Memory B cell (primary cell): ENCODE data around the gene MON1A.
"Not testable (repeated sequence)": the region's sequence is repeated elsewhere in the genome, so short reads cannot be mapped to it uniquely, and the experiment has no call there.

Experiments
- ATAC-seq: fragments of 150-1000 bp; cut with Tn5 transposase; 2 replicates; pipeline ENCODE4 v1.10.0; 2021; ENCODE audit warnings: low read depth, mild to moderate bottlenecking, moderate library complexity
- DNase-seq, 2 donors: peaks; one replicate each; pipeline ENCODE4 v3.0.0; 2022; ENCODE audit warnings: low spot score in 2 of 2
- H3K27ac Mint-ChIP-seq: one replicate; pipeline ENCODE4 v1.8.0; 2022; ENCODE audit warnings: mild to moderate bottlenecking, moderate library complexity, mixed read lengths
- H3K27me3 Mint-ChIP-seq: one replicate; pipeline ENCODE4 v1.8.0; 2022; ENCODE audit warnings: mixed read lengths
- H3K36me3 Mint-ChIP-seq: one replicate; pipeline ENCODE4 v1.8.0; 2022; ENCODE audit warnings: mild to moderate bottlenecking, mixed read lengths
- H3K4me1 Mint-ChIP-seq: one replicate; pipeline ENCODE4 v1.8.0; 2022; ENCODE audit warnings: mixed read lengths
- H3K4me3 Mint-ChIP-seq: one replicate; pipeline ENCODE4 v1.8.0; 2022; ENCODE audit warnings: mild to moderate bottlenecking, moderate library complexity, mixed read lengths
- H3K9me3 Mint-ChIP-seq: one replicate; pipeline ENCODE4 v1.8.0; 2022; ENCODE audit warnings: mixed read lengths

Gene MON1A

GRCh38 chr3:49908373-49909199 lies 21.0 kb downstream of the MON1A start:
- Mint-ChIP-seq H3K4me1 (peaks cover 18% of the 10 kb centered on the region), H3K36me3 (peaks cover 14% of the 10 kb centered on the region), H3K9me3 (no peaks in the 10 kb centered on the region), H3K4me3 (no peak overlapping the region), H3K27me3 (no peaks in the 10 kb centered on the region), H3K27ac (no peak overlapping the region)
- DNase-seq: no peak
- no peak for ATAC-seq

GRCh38 chr3:49906073-49906743 lies 23.4 kb downstream of the MON1A start:
- Mint-ChIP-seq H3K27me3 (no peaks in the 10 kb centered on the region), H3K36me3 (peaks cover 7% of the 10 kb centered on the region), H3K4me3 (peak overlapping the region; percentile 63), H3K9me3 (no peaks in the 10 kb centered on the region), H3K27ac (peak overlapping the region; percentile 83), H3K4me1 (peaks cover 18% of the 10 kb centered on the region)
- DNase-seq (peak; percentile 27 to 41), ATAC-seq (peak; percentile 41)

GRCh38 chr3:49904448-49904847 lies 25.2 kb downstream of the MON1A start:
- H3K36me3 Mint-ChIP-seq, ATAC-seq, H3K9me3 Mint-ChIP-seq, H3K27me3 Mint-ChIP-seq, DNase-seq: not testable (repeated sequence)
- peaks cover 18% of the 10 kb centered on the region for H3K4me1 Mint-ChIP-seq
- peak overlapping the region; percentile 90 for H3K27ac Mint-ChIP-seq
- peak overlapping the region; percentile 8 for H3K4me3 Mint-ChIP-seq

- Mint-ChIP-seq H3K27ac (peak within 1 kb of the TSS; percentile 90), H3K4me1 (peaks cover 18% of the 10 kb centered on the region), H3K27me3 (no peaks in the 10 kb centered on the region), H3K36me3 (no peaks in the 10 kb centered on the region), H3K9me3 (no peaks in the 10 kb centered on the region), H3K4me3 (peak within 1 kb of the TSS; percentile 83)
- peak; percentile 93 for ATAC-seq
- peak; percentile 74 to 82 for DNase-seq
Measured at GRCh38 chr3:49903451-49904424, 25.9 kb downstream of the MON1A start, which contains the start of gene MST1R. TSS of gene MST1R (minus strand) at chr3:49903873. CDS start at chr3:49903609, 264 bp downstream.

DNA sequence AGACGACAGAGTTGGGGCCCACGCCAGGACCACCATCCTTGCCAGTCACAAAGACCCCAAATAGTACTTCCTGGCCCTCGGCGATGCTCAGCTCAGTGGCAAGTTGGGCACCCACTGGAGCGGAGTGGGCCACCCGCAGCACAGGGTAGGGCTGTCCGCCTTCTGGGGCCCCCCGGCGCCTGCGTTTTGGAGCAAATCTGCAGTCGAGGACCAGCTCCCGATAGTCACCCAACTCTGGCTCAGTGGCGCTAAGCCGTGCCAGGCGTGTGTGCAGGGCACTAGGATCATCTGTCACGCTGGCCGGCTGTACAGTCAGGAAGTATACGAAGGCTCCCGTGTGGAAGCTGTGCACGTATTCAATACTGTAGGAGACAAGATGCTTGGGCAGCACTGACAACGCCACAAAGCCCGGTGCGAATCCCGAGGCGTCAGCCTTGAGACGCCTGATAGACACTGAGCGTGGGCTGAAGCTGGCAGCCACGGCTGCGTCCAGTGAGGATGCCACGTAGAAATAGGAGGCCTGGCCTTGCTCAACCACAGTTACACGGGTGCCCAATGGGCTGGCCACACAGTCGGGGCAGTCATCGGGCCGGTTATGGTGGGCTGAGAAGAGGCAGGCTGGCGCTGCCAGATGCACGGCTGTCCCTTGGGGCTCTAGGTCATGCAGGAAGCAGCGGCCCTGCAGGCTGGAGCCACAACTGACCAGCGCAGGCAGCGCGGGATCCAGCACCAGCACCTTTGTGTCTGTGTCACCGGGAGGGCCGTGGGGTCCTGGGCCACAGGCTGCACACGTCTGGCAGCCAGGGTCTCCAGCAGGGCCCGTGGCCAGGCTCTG lies 26.9 kb downstream of the MON1A start:
- no peaks in the 10 kb centered on the region for H3K36me3 Mint-ChIP-seq
- no peaks in the 10 kb centered on the region for H3K9me3 Mint-ChIP-seq
- no peak overlapping the region for H3K27ac Mint-ChIP-seq
- ATAC-seq (no peak), DNase-seq (no peak)
- H3K4me1 Mint-ChIP-seq: peaks cover 18% of the 10 kb centered on the region
- H3K4me3 Mint-ChIP-seq: no peak overlapping the region
- H3K27me3 Mint-ChIP-seq: no peaks in the 10 kb centered on the region

- ATAC-seq: no peak
- Mint-ChIP-seq H3K4me1 (peaks cover 13% of the 10 kb centered on the region), H3K27me3 (no peaks in the 10 kb centered on the region), H3K9me3 (no peaks in the 10 kb centered on the region), H3K36me3 (no peaks in the 10 kb centered on the region), H3K27ac (no peak overlapping the region), H3K4me3 (no peak overlapping the region)
- no peak for DNase-seq
Measured at GRCh38 chr3:49901366-49902339, 28.0 kb downstream of the MON1A start.

DNA sequence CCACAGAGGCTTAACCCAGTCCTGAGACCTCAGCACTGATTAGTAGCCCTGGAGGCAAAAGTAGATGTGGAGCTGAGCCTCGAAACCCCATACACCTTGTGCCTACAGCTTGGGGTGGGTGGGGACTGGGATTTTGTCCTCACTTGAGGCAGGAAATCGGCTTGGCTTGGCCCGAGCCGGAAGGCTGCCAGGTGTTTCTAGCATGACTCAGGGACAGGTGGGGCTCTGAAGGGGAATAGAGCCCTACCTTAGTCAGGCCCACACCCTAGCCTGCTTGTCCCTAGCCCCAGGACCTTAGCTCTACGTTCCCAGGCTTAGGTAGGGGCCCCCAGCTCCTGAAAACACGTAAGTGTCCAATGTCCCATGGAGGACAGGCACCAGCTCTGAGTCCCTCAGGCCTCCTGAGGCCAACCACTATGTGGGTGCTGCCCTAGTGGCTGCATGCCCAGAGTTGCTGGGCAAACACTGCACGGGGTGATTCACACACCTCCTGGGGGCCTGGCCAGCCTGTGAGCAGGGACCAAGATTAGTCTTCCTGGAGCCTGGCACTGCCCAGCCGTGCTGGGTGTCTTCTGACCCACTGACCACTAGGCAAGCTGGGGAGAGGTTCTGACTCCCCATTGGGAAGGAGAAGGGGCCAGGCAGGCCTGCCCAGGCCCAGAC lies 29.0 kb downstream of the MON1A start:
- no peak for DNase-seq
- no peak overlapping the region for H3K27ac Mint-ChIP-seq
- no peak for ATAC-seq
- H3K9me3 Mint-ChIP-seq: no peaks in the 10 kb centered on the region
- no peaks in the 10 kb centered on the region for H3K36me3 Mint-ChIP-seq
- H3K27me3 Mint-ChIP-seq: no peaks in the 10 kb centered on the region
- H3K4me3 Mint-ChIP-seq: no peak overlapping the region
- peaks cover 7% of the 10 kb centered on the region for H3K4me1 Mint-ChIP-seq

GRCh38 chr3:49899815-49900214 lies 29.8 kb downstream of the MON1A start:
- Mint-ChIP-seq H3K4me3 (no peak overlapping the region), H3K4me1 (peaks cover 4% of the 10 kb centered on the region), H3K27ac (no peak overlapping the region), H3K27me3 (no peaks in the 10 kb centered on the region), H3K9me3 (no peaks in the 10 kb centered on the region), H3K36me3 (no peaks in the 10 kb centered on the region)
- DNase-seq (no peak), ATAC-seq (no peak)

DNA sequence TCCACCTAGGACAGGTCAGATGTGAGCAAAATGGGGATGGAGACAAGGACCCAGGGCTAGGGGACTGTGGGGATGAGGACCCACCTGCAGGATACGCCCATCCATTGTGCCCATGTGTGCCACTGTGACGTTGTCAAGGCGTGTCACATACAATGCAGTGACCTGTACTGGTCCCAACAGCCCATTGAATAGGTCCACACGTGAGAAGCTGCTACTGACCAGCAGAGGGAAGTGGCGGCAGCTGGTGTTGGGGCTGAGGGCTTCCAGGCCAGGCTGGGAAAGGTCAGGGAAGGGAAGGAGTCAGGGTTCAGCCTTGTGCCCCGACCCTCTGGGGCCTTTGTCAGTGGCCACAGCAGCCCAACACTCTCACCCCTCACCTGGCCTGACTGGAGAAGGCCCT lies 30.6 kb downstream of the MON1A start:
- Mint-ChIP-seq H3K27ac (no peak overlapping the region), H3K27me3 (no peaks in the 10 kb centered on the region)

GRCh38 chr3:49896345-49896744 lies 33.3 kb downstream of the MON1A start:
- no peaks in the 10 kb centered on the region for H3K9me3 Mint-ChIP-seq
- H3K27ac Mint-ChIP-seq: no peak overlapping the region
- no peak for ATAC-seq
- DNase-seq: no peak
- no peaks in the 10 kb centered on the region for H3K27me3 Mint-ChIP-seq
- H3K36me3 Mint-ChIP-seq: no peaks in the 10 kb centered on the region
- H3K4me1 Mint-ChIP-seq: no peaks in the 10 kb centered on the region
- H3K4me3 Mint-ChIP-seq: no peak overlapping the region

More for the DNA sequence above, 30.6 kb downstream of the MON1A start:
- Mint-ChIP-seq H3K4me3 (no peak overlapping the region), H3K9me3 (no peaks in the 10 kb centered on the region), H3K4me1 (peaks cover 2% of the 10 kb centered on the region), H3K36me3 (no peaks in the 10 kb centered on the region)
- ATAC-seq (no peak), DNase-seq (no peak)

GRCh38 chr3:49895791-49896190 lies 33.8 kb downstream of the MON1A start:
- H3K4me3 Mint-ChIP-seq: no peak overlapping the region
- ATAC-seq: no peak

DNA sequence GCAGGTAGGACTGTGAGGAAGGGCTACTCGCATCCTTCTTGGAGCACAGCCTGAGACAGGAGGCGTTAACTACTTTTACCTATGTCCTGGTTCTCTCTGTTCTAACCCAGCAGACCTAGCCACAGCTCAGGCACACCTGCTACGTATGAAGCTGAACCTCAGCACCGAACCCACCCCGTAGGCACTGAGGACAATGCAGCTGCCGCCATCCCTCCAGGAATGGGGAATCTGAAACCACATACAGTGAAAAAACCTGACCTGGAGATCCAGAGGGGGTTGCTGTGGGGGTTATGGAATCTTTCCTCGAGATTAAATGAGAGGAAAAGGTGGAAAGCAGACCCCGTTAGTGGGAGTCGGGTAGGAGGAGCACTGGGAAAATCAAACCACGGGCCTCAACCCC lies 40.3 kb downstream of the MON1A start:
- H3K4me3 Mint-ChIP-seq: no peak overlapping the region
- H3K4me1 Mint-ChIP-seq: no peaks in the 10 kb centered on the region
- DNase-seq (no peak), ATAC-seq (no peak)
- no peaks in the 10 kb centered on the region for H3K9me3 Mint-ChIP-seq
- H3K27me3 Mint-ChIP-seq: no peaks in the 10 kb centered on the region
- H3K36me3 Mint-ChIP-seq: no peaks in the 10 kb centered on the region
- no peak overlapping the region for H3K27ac Mint-ChIP-seq

More at GRCh38 chr3:49895791-49896190, 33.8 kb downstream of the MON1A start:
- Mint-ChIP-seq H3K36me3 (no peaks in the 10 kb centered on the region), H3K27me3 (no peaks in the 10 kb centered on the region), H3K9me3 (no peaks in the 10 kb centered on the region), H3K4me1 (no peaks in the 10 kb centered on the region), H3K27ac (no peak overlapping the region)
- no peak for DNase-seq
